NCI-H1105 treated with DMSO at 0.1 percent for 48 hours (cell line): ENCODE measurements around the gene SLC22A6.
A peak's percentile ranks its signal among the peaks of the same experiment; 100 is the strongest.
"Not testable (repeated sequence)": the region's sequence is repeated elsewhere in the genome, so short reads cannot be mapped to it uniquely, and the experiment has no call there.

ENCODE experiments used
- DNase-seq: peaks from one replicate; lab custom pipeline; 2025; lab: John Stamatoyannopoulos, UW

SLC22A6 gene

DNA sequence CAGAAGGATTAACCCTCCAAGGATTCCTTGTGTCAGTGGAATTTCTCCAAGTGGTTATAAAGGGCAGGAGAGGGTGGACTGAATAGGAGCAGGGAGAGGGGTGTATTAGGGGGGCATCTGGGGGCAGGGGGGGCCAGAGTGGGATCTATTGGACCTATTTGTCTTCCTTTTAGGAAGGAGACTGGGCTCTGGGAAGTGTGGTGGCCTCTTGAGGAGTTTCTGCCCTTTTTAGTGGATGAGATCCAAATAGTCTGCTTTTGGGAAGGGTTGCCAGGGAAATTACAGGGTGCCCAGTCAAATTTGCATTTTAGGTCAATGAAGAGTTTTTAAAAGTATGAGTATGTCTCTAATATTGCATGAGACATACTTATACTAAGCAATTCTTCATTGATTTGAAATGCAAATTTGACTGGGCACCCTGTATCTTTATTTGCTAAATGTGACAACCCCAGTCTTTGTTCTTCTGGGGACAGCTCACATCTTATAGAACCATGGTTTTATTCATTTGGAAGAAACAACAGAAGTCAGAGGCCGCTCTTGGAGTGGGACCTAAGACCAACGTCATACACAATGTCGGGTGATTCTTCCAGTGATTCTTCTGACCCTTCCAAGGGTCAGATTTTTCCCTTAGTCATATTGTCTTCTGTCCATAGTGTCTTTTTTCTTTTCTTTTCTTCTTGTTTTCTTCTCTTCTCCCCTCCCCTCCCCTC, 429 bp upstream of the SLC22A6 start:
- DNase-seq, result no peak

DNA sequence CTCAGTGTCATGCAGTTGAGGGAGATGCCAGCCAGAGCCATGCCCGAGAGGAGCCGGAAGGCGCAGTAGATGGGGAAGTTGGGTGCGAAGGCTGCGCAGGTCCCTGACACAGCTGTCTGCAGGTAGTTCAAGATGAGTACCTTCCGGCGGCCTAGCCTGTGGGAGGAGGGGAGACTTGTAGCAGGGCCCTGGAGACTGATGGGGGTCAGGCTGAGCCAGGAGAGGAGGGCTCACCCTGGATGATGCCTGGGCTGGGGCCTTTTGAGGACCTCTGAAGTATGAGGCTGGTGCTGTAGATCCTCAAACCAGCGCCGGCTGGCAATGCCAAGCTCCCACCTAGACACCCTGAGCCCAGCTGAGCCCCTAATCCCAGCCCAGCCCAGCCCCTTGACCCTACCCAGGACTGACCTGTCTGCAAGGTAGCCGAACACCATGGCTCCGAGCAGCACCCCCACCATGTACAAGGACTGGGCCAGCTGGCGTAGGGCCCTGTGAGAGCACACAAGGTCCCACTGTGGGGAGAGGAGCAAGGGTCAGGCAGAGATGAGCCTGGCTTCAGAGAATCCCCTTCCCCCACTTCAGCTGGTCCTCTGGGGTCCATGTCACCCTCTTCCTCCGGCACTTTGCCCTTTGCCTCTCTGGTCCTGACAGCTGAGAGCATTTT, 1.1 kb downstream of the SLC22A6 start:
- no peak for DNase-seq

DNA sequence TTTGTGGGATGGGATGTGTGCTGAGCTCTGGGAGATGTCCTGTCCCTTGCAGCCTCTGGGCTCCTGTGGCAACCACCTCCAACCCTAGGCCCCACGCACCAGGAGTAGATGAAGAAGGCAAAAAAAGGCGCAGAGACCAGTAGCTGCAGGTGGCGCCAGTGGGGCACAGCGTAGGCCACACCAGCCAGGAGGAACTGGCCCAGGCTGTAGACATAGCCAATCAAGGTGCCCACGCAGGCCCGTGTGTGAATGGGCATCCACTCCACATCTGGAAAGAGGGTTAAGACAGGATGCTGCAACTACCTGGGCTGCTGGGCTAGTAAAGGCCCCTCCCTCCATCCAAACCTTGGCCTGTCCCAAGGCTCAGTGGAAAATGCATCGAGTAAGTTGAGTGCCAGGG, 3.0 kb downstream of the SLC22A6 start:
- no peak for DNase-seq

DNA sequence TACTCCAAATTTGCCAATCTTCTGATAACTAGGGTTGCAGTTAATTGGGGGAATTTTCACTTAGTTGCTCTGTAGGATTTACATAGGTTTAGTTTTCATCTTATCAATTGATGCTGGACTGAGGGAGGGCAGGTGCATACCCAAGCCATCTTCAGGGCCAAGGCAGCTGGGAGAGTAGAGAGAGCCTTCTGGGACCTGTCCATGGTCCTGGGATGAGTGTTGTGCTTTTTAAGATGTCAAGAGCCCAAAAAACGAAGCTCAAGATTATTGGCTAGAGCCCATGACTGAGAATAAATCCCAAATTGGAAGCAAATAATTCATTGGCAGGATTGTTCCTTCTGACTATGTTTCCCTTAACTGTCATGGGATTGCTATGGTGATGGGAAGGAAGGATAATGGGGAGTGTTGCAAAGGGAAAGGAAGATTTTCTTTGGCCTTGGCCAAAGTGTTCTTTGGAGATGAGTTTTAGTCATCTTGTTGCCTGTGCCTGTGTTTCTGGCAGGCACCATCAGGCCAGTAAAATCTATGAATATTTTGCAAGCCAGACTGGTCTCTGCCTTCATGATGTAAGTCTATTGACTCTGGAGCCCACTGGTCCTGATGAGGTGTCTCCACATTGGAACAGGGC, 4.5 kb downstream of the SLC22A6 start:
- no peak for DNase-seq

DNA sequence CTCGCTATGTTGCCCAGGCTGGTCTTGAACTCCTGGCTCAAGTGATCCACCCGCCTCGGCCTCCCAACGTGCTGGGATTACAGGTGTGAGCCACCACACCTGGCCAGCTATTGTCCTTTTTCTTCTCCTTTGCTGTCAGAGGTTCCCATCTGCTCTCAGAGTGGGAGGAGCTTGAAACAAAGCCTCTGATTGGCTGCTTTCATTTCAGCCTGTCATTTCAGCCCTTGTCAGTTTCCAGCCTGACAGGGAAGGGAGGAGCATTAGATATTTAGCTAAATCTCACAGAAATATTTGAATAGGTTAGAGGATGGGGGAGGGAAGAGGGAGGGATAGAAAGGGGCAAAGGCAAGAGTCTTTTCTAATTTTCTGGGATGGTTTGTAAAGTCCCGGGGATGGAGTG, 8.7 kb downstream of the SLC22A6 start:
- no peak for DNase-seq

DNA sequence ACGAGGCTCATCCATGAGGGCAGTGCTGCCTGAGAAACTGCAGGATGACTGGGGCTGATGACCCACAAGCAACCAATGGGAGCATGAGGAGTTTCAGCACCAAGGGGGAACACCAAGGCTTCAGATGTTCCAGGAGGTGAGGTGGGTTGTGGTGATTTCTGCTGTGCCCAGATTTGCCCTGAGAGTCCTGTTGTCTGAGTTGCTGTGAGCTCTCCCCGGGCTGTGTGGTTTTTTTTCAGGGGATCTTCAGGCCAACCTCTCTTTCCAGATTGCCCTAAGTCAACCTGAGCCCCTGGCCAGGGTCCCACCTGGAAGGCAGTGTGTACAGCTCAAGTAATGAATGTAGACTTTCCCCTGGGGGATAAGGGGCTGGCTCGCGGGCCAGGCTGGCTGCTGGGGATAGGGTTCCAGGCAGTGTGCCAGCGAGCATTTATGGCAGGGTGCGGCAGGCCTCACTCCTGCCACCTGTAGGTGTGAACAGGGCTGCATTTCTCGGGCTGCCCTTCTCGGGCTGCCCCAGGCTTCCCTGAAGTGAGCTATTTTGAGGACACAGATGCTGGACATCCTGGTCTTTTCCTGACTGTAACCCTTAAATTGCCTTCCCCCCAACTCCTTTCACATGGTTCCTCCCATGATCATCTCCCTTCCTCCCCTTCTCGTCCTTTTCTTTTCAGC, 9.8 kb downstream of the SLC22A6 start:
- peak; percentile 89 for DNase-seq

DNA sequence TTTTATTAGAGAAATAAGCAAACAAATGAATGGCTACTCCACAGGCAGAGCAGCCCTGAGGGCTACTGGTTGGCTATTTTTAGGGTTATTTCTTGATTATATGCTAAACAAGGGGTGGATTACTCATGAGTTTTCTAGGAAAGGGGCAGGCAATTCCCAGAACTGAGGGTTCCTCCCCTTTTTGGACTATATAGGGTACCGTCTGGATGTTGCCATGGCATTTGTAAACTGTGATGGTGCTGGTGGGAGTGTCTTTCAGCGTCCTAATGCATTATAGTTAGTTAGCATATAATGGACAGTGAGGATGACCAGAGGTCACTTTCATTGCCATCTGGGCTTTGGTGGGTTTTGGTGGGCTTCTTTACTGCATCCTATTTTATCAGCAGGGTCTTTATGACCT, 19.2 kb downstream of the SLC22A6 start:
- DNase-seq, result no peak

DNA sequence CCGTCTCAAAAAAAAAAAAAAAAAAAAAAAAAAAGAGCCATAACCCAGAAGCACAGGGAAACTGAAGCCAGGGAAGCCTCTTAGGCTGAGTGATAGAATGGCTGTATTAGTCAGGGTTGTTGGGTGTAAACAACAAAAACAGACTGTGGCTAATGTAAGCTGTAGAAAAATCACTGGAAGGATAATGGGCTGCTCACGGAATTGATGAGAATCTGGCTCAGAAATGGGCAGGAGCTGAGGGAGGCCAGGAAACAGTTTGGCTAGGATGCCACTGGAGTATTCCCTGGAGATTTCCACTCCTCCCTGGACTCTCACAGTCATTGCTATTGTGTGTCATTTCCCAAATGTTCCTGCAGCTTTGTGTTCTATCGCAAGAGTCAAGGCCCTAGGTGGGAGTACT, 22.4 kb downstream of the SLC22A6 start:
- no peak for DNase-seq

DNA sequence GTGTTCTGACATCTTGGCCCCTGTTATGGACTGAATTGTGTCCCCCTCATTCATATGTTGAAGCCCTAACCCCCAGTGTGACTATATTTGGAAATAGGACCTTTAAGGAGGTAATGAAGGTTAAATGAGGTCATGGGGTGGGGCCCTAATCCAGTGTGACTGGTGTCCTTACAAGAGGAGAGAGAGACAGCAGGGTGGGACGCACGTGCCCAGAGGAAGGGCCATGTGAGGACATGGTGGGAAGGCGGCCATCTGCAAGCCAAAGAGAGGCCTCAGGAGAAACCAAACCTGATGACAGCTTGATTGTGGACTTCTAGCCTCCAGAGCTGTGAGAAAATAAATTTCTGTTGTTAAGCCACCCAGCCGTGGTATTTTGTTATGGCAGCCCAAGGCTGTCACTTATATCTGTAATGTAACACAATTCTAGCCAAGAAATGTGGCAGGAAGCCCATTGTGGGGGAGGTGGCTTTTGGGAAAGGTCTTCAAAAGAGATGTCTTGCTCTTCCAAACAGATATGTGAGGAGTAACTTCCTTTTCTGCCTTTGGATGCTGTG, 23.7 kb downstream of the SLC22A6 start:
- DNase-seq, result no peak

DNA sequence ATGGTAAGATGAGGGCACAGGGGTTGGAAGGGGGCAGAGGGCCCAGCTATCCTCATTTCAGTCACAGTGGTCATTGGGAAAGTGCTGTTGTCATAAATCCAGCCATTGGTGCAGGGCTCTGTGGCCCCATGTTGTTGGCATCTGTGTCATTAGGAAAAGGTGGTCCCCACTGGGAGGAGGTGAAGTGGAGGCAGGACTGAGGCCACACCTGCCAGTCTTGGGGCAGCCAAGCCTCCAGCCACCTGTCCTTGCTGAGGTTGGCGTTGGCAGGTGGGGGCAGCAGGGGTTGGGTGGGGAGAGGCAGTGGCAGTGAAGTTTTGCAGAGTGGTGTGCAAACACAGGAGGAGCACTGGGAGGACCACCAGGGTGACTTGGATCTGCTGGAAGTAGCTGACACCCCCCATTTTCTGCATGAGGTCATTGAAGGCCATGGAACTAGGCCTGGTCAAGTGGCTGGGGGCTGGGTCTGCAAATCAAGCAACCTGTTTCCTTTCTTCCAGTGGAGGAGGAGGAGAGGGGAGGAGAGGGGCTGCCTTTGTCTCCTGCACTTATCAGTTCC, 25.3 kb downstream of the SLC22A6 start:
- DNase-seq, result no peak

DNA sequence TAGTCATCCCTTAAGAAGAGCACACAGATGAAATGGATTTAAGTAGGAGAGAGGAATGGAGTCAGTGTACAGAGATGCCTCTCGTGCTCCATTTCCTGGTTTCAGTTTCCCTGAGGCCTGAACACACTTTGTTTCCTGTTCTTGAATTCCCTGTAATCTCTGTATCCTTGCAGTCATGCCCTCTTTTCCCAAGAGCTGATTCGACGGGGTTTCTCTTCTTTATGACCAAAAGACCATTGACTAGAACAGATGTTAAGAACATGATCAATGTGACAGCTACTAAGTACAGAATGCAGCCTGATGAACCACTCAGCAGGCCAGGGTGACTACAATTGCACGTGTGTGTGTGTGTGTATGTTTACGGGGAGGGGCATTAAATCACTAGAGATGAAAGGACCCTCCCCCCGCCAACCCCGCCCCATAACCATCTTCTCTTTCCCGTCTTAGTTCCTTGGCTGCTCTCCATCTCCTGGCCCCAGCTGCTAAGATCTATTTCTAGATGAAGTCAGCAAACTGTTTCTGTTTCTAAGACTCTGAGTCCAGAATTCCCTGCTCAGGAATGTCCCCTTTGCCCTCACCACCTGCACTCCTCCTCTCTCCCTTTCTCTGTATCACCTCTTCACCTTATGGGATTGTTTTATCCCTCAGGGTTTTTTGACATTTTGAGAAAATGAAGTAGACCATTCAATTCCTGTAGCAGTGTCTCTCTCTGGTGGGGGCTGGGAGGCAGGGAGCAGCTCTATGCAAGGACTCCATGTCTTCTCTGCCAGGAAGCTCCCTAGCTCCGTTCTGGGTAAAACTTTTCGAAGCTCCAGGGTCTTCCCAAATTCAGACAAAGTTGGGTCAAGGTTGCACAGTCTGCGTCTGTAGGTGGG, 26.0 kb downstream of the SLC22A6 start:
- no peak for DNase-seq

DNA sequence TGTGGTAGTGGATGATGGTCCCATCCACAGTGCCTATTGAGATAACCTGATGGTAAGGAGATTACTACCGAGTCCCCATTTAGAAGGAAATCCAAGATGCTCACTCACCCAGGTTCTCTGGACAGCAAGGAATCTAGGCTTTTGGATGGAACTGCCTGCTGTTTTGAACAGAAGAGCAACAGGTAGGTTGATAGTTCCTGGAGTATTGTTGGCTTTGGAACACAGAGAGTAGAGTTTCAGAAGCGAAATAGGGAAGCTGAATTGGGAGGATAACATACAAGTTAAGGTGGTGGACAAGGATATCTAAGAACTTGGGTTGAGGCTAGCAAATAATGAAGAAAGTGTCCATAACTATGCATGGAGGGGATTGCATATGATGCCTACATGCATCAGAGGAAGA, 27.6 kb downstream of the SLC22A6 start:
- no peak for DNase-seq

DNA sequence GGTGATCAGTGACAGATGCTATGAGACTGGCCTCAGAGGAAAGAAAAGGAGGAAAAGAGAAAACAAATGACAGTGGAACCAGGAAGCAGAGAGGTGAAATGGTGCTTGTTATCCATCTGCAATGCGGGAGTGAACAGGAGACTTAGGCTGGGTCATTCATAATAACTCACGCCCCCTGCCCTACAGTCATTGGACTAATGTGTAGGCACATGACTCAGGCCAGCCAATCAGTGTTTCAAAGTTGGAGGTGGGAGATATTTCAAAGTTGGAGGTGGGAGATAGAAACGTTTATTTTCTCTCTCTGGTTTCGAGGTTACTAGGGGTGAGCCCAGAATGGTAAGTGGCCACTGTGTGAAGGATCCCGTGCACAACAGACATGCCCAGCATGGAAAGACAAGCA, 30.3 kb downstream of the SLC22A6 start:
- no peak for DNase-seq

DNA sequence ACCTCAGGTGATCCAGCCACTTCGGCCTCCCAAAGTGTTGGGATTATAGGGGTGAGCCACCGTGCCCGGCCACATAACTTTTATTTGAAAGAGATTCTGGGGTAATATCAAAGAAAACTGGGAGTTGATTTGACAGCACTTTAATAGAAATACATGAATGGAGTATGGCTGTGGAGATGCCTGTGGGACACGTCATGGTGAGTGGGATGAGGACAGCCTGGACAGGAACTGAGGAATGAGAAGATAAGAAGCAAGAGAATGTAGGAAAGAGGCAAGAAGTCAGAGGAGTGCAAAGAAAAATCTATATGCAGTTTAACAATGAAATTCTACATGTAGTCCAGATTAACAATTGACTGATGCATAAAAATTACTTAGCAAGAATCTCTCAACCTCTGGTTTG, 31.0 kb downstream of the SLC22A6 start:
- DNase-seq, result no peak

DNA sequence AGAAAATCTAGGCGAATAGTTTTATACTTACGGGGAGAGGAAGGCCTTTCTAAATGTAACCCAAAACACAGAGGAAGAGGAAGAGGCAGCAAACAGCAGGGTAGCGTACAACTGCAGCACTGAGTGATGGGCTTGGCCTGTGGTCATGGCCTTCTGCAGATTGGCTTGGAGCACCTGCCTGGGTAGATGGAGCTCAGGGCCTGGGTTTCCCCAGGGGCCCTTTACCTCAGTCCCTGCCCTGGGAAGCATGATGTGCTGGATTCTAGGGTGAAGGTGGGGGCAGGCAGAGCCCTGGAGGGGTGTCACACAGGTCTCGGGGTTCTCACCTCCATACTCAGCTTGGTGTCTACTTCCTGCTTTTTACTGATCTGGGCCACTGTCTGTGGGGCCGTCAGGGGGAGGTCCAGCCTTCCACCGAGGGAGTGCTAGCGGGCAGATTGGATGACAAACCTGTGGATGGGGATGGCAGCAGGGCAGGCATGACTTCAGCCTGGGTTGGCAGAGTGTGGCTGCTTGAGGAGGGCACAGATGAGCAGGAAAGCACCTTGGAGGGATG, 35.9 kb downstream of the SLC22A6 start:
- DNase-seq, result no peak

DNA sequence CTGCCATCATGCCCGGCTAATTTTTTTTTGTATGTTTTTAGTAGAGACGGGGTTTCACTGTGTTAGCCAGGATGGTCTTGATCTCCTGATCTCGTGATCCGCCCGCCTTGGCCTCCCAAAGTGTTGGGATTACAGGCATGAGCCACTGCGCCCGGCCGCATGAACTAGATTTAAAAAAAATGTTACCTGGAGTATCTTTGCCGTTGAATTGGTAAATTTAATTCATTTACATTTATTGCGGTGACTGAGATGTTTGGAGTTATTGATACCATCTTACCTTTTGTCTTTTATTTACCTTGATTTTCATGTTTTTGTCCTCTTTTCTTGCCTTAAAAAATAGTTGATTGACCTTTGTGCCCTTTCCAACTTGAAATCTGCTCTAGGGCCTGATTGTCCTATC, 39.2 kb downstream of the SLC22A6 start:
- not testable (repeated sequence) for DNase-seq

DNA sequence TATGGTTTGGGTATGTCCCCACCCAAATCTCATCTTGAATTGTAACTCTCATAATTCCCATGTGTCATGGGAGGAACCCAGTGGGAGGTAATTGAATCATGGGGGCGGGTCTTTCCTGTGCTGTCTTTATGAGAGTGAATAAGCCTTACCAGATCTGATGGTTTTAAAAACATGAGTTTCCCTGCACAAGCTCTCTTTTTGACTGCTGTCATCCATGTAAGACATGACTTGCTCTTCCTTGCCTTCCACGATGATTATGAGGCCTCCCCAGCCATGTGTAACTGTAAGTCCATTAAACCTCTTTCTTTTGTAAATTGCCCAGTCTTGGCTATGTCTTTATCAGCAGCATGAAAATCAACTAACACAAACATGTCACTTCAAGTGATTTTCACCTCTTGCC, 47.2 kb downstream of the SLC22A6 start:
- DNase-seq, result not testable (repeated sequence)

DNA sequence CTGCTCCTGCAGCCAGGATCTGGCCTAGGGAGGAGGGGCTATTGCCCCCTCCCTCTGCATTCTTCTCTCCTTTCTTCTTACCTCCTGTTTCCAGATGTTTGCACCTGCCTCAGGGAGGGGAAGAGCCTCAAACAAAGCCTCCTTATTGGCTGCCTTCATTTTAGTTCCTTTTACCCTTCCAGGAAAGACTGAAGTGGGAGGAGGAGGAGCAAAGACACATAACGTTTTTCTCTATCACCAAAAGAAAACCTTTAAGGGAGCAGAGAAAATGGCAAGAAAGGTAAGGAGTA, 50.3 kb downstream of the SLC22A6 start:
- DNase-seq, result no peak

DNA sequence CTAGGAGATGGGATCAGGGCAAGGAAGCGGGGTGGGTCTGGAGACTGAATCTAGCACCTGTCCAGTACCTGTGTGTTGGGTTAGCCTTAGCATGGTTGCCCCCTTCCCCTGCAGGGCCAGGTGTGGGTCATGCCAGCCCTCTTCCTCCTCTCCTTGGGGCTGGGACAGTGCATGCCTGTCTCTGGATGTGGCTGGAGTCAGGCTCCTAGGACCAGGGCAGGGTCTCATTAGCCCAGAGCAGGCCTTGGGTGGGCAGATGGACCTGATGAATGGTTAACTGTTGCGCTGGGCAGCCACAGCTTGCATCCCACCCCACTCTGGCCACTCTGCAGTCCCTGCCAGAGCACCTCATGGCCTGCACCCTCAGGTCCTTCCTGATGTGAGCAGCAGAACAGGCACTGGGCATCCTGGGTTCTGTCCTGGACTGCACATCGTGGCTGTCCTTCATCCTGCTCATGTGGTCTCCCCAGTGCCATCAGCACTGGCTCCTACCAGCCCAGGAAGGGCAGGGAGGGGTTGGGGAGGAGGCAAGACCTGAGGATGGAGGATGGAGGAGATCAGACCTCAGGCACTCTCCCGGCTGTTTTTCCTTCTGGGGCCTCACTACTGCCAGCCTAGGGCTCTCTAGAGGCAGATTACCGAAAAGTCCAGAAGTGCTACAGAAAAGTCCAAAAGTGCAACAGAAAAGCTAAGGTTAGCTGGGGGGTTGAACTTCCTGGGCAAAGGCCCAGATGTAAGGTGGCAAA, 50.8 kb downstream of the SLC22A6 start:
- no peak for DNase-seq

DNA sequence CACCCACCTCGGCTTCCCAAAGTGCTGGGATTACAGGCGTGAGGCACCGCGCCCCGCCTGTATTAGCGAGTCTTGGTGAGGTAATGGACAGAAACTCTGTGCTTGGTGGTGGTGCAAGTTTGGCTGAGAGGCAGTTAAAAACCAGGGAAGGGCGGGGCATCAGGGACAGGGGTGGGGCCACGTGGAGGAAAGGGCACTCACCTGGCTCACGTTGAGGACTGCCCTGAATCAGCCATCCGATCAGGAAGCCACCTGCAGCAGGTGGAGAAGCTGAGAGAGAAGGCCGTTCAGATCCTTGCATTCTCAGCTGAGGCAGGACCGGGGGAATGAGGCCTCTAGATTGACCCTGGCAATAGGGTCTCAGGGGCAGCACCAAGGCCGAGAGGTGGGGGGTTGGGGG, 51.5 kb downstream of the SLC22A6 start:
- no peak for DNase-seq
